GM12892 (cell line): Measurements from ENCODE around the gene IL37.

Experiments
- POLR2AphosphoS5 ChIP-seq: IDR thresholded peaks from 2 replicates; pipeline ENCODE4 v1.6.1; 2011; ENCODE audit warnings: low read depth, low read length, control low read depth
- TAF1 ChIP-seq: IDR thresholded peaks from 2 replicates; pipeline ENCODE4 v1.6.1; 2011; ENCODE audit warnings: low read depth, mild to moderate bottlenecking, control low read depth, low read length, borderline replicate concordance

GRCh38 chr2:112941753-112942653, 31.0 kb downstream of the IL37 start:
- no peak for TF ChIP-seq TAF1
- no peak for TF ChIP-seq POLR2AphosphoS5
